Spleen (tissue), 11 donors: Measurements from ENCODE around the gene C8A. TPM values are rescaled to one million over a fixed set of nuclear protein-coding genes. Genes with fewer than 3 reads are reported as not detected.

ENCODE experiments used
- DNase-seq: peaks from one replicate; pipeline ENCODE4 v3.0.0-alpha.2; 2020
- H3K27ac ChIP-seq, 8 donors: fragments of 200-600 bp; sonication (generic) in 7 of 8; 1 replicate in 4 of 8; 2 replicates in 4 of 8; pipeline versions ENCODE4 v1.5.0 to v1.8.0; 2016 to 2021; ENCODE audit warnings: inconsistent platforms in 4 of 8, mild to moderate bottlenecking in 4 of 8, moderate library complexity in 1 of 8
- H3K27me3 ChIP-seq, 7 donors: fragments of 200-600 bp; sonication (generic) in 6 of 7; replicated peaks in 1 of 7; 1 replicate in 4 of 7; 2 replicates in 3 of 7; pipeline versions ENCODE4 v1.5.0 to v1.8.0; 2016 to 2021; ENCODE audit warnings: inconsistent platforms in 3 of 7, mild to moderate bottlenecking in 1 of 7
- H3K36me3 ChIP-seq, 6 donors: fragments of 200-600 bp; sonication (generic) in 5 of 6; 1 replicate in 4 of 6; 2 replicates in 2 of 6; pipeline versions ENCODE4 v1.5.0 to v1.8.0; 2016 to 2021; ENCODE audit warnings: inconsistent platforms in 2 of 6
- H3K4me1 ChIP-seq, 6 donors: fragments of 200-600 bp; sonication (generic) in 5 of 6; 1 replicate in 3 of 6; 2 replicates in 3 of 6; pipeline versions ENCODE4 v1.5.0 to v1.8.0; 2016 to 2021; ENCODE audit warnings: inconsistent platforms in 3 of 6
- H3K4me3 ChIP-seq, 8 donors: fragments of 200-600 bp; sonication (generic) in 7 of 8; 1 replicate in 4 of 8; 2 replicates in 4 of 8; pipeline versions ENCODE4 v1.5.0 to v1.8.0; 2016 to 2021; ENCODE audit warnings: inconsistent platforms in 4 of 8, mild to moderate bottlenecking in 4 of 8, moderate library complexity in 2 of 8
- H3K9me3 ChIP-seq, 8 donors: fragments of 200-600 bp; sonication (generic) in 7 of 8; 1 replicate in 4 of 8; 2 replicates in 4 of 8; pipeline versions ENCODE4 v1.5.0 to v1.8.0; 2016 to 2021; ENCODE audit warnings: inconsistent platforms in 4 of 8
- POLR2A ChIP-seq, 3 donors: fragments of 450-650 bp; IDR thresholded peaks; one replicate each; pipeline ENCODE4 v1.5.1; 2017; ENCODE audit warnings: antibody characterized with exemption in 3 of 3, mild to moderate bottlenecking in 1 of 3
- POLR2AphosphoS5 ChIP-seq, 3 donors: sonication (generic); formaldehyde crosslinking; IDR thresholded peaks; one replicate each; pipeline ENCODE4 v1.5.1; 2017; ENCODE audit warnings: antibody characterized with exemption in 3 of 3
- WGBS, 5 donors: extraction: QIAGEN DNeasy Blood & Tissue Kit in 3 of 5; methylation state at CpG; one replicate each; pipeline versions ENCODE4 v1.1.5 to v1.1.7; 2013 to 2018; 5-methylcytosine and 5-hydroxymethylcytosine counted together
- intact Hi-C: fragments of 100-400 bp; cut with DNase I; formaldehyde crosslinking; loops from one replicate; pipeline ENCODE4 v1.15.0; 2023; ENCODE audit warnings: low total_unique reads
- polyA plus RNA-seq, 3 donors: library from polyadenylated mRNA; stranded (reverse); fragments of 200-250 nt; gene quantifications; one replicate each; pipeline ENCODE4 v1.2.1, GENCODE V29; 2013
- total RNA-seq, 7 donors: library from RNA; depleted of rRNA in 3 of 7; stranded (reverse); fragments of >200 nt in 3 of 7; fragmentation: NEBNext Ultra II Directional in 4 of 7; extraction: Animal tissue kit (Norgen Biotek cat#: 25700) in 4 of 7; gene quantifications; one replicate each; pipeline versions ENCODE4 v1.1.0 to v1.2.1, GENCODE V29; 2016 to 2021
- TF ChIP-seq, protein P1 (sequence below), 11 experiments: fragments of 200-600 bp in 7 of 11; fragments of 450-650 bp in 4 of 11; sonication (generic) in 4 of 11; IDR thresholded peaks in 8 of 11; conservative IDR thresholded peaks in 3 of 11; 1 replicate in 7 of 11; 2 replicates in 4 of 11; pipeline versions ENCODE4 v1.4.0 to v1.8.0; 2016 to 2021; ENCODE audit warnings: antibody characterized with exemption in 11 of 11, inconsistent platforms in 4 of 11, mild to moderate bottlenecking in 1 of 11
- donor health status: healthy with polysubstance abuse.
- donor health status: DM: no; HTN: no; CAD: no; lungs with moderate emphysema.
- donor health status: DM: no; HTN: no; CAD: no.
- donor health status: Bipolar disorder and iron deficiency.
- donor health status: healthy.
- donor health status: DM: no; HTN: no; CAD: no.
- donor health status: DM: yes; HTN: yes; CAD: no.

The C8A gene
- total and polyA plus RNA-seq, 10 donors, result 0.03 TPM; not detected in 9

DNA sequence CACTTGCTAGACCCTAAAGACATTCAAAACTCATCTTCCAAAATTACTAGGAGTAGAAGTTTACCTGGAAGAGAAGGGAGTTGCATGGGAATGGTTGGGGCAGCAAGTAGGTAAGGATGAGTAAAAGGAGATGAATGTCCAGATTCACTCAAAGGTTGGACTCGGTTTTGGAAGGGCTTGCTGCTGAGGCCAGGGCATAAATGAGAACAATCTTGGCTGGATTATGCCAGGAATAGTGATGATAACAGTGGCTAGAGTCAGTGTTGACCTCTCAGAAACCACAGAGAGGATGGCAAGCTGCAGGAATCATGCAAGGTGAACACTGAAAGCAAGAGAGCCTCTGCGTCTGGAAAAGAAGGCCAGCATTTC lies 43.4 kb downstream of the C8A start:
- 65 to 88% (median 83%) methylated on average over 2 of the region's 2 CpGs for WGBS, 5 donors
- Histone ChIP-seq H3K4me1 (no peaks in the 10 kb centered on the region), H3K27ac (no peak overlapping the region), H3K27me3 (peaks cover 0 to 7% (median 0%) of the 10 kb centered on the region in 7 donors), H3K4me3 (no peak overlapping the region), H3K36me3 (no peaks in the 10 kb centered on the region), H3K9me3 (no peaks in the 10 kb centered on the region)
- intact Hi-C loops, result no loop called here
- DNase-seq, result no peak
- TF ChIP-seq POLR2AphosphoS5 (IDR thresholded peaks at IDR 0.05), result no peak
- no peak for TF ChIP-seq POLR2A (IDR thresholded peaks at IDR 0.05)
- TF ChIP-seq, protein P1, sequence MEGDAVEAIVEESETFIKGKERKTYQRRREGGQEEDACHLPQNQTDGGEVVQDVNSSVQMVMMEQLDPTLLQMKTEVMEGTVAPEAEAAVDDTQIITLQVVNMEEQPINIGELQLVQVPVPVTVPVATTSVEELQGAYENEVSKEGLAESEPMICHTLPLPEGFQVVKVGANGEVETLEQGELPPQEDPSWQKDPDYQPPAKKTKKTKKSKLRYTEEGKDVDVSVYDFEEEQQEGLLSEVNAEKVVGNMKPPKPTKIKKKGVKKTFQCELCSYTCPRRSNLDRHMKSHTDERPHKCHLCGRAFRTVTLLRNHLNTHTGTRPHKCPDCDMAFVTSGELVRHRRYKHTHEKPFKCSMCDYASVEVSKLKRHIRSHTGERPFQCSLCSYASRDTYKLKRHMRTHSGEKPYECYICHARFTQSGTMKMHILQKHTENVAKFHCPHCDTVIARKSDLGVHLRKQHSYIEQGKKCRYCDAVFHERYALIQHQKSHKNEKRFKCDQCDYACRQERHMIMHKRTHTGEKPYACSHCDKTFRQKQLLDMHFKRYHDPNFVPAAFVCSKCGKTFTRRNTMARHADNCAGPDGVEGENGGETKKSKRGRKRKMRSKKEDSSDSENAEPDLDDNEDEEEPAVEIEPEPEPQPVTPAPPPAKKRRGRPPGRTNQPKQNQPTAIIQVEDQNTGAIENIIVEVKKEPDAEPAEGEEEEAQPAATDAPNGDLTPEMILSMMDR (IDR thresholded peaks at IDR 0.05 in 8 of 11, conservative IDR thresholded peaks at IDR 0.05 in 3 of 11), result no peak

DNA sequence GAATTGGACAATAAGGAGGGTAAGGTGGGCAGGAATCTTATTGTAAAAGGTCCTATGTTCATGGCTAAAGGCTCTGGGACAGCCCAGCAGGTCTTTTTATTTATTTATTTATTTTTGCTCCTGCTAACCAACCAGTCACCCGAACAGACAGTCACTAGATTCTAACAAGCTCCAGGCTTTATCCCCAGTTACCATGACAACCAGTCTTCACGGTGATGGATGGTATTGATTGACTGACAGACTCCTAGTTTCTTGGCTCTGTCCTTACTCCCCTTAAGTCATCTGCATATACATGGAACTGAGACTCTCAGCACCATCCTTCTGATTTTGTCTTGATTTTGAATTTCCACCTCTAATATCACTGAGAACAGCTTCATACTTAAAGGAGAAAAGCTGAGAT lies 44.3 kb downstream of the C8A start:
- Histone ChIP-seq H3K36me3 (no peaks in the 10 kb centered on the region), H3K9me3 (no peaks in the 10 kb centered on the region), H3K4me1 (no peaks in the 10 kb centered on the region), H3K4me3 (no peak overlapping the region), H3K27me3 (peaks cover 0 to 14% (median 0%) of the 10 kb centered on the region in 7 donors), H3K27ac (no peak overlapping the region)
- no peak for DNase-seq
- intact Hi-C loops, result no loop called here
- 64 to 86% (median 76%) methylated on average over 2 of the region's 2 CpGs for WGBS, 5 donors
- TF ChIP-seq POLR2AphosphoS5 (IDR thresholded peaks at IDR 0.05) (no peak), POLR2A (IDR thresholded peaks at IDR 0.05) (no peak)
- TF ChIP-seq, protein P1 (IDR thresholded peaks at IDR 0.05 in 8 of 11, conservative IDR thresholded peaks at IDR 0.05 in 3 of 11), result no peak

DNA sequence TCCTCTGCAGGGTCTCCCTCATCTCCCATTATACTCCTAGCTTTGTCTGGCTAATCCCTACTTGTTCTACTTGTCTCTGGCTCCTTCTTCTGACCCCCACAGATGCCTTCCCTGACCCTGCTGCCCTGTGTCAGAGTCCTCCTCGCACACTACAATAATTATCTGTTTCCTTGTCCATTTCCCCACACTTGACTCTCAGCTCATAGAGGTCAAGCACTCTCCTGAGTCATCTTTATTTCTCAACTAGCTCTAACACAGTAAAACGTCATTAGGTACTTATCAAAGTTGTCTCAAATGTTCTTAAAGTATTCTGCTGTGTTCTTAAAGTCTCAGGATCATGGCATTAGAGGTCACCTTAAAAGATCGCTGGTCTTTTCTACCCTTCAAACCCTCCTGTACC lies 47.1 kb downstream of the C8A start:
- intact Hi-C loops, result no loop called here
- peaks cover 0 to 20% (median 0%) of the 10 kb centered on the region in 7 donors for H3K27me3 ChIP-seq
- WGBS, 5 donors, result 38 to 57% (median 43%) methylated on average over 3 of the region's 3 CpGs
- no peaks in the 10 kb centered on the region for H3K9me3 ChIP-seq
- no peaks in the 10 kb centered on the region for H3K36me3 ChIP-seq
- H3K4me1 ChIP-seq, result no peaks in the 10 kb centered on the region
- TF ChIP-seq, protein P1 (IDR thresholded peaks at IDR 0.05 in 8 of 11, conservative IDR thresholded peaks at IDR 0.05 in 3 of 11), result no peak
- TF ChIP-seq POLR2AphosphoS5 (IDR thresholded peaks at IDR 0.05) (no peak), POLR2A (IDR thresholded peaks at IDR 0.05) (no peak)
- H3K27ac ChIP-seq, result no peak overlapping the region
- no peak for DNase-seq
- H3K4me3 ChIP-seq, result no peak overlapping the region

DNA sequence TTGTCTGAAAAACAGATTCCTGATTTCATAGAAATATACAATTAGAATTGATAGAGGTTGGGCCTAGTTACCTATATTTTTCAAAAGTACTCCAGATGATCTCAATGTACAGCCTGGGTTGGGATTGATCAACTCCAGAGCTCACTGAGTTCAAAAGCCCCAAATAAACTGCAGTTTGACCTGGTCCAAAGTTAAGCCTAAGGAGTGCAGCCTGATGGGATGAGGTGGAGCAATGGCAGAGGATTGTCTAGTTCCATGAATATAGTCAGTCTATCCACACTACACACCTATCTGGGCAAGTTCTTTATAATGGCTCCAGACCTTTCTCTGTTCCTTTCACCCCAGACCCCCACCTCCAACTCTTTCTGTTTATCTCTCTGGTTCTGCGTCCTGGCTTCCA lies 49.2 kb downstream of the C8A start:
- 81 to 100% (median 85%) methylated on average over 1 of the region's 1 CpG for WGBS, 5 donors
- H3K4me1 ChIP-seq, result peaks cover 0 to 8% (median 0%) of the 10 kb centered on the region in 6 donors
- TF ChIP-seq POLR2A (IDR thresholded peaks at IDR 0.05) (no peak), POLR2AphosphoS5 (IDR thresholded peaks at IDR 0.05) (no peak)
- TF ChIP-seq, protein P1 (IDR thresholded peaks at IDR 0.05 in 8 of 11, conservative IDR thresholded peaks at IDR 0.05 in 3 of 11), result no peak
- no peak overlapping the region for H3K27ac ChIP-seq
- H3K9me3 ChIP-seq, result no peaks in the 10 kb centered on the region
- intact Hi-C loops, result no loop called here
- H3K27me3 ChIP-seq, result peaks cover 0 to 20% (median 0%) of the 10 kb centered on the region in 7 donors
- H3K4me3 ChIP-seq, result no peak overlapping the region
- no peaks in the 10 kb centered on the region for H3K36me3 ChIP-seq
- no peak for DNase-seq
